ENCODE data around the gene MID1. TPM values are rescaled to one million over a fixed set of nuclear protein-coding genes. Genes with fewer than 3 reads are reported as not detected.
A peak's percentile ranks its signal among the peaks of the same experiment; 100 is the strongest.

MID1 gene
- total RNA-seq, 1 experiment from 2014 or later: 79.5 TPM

DNA sequence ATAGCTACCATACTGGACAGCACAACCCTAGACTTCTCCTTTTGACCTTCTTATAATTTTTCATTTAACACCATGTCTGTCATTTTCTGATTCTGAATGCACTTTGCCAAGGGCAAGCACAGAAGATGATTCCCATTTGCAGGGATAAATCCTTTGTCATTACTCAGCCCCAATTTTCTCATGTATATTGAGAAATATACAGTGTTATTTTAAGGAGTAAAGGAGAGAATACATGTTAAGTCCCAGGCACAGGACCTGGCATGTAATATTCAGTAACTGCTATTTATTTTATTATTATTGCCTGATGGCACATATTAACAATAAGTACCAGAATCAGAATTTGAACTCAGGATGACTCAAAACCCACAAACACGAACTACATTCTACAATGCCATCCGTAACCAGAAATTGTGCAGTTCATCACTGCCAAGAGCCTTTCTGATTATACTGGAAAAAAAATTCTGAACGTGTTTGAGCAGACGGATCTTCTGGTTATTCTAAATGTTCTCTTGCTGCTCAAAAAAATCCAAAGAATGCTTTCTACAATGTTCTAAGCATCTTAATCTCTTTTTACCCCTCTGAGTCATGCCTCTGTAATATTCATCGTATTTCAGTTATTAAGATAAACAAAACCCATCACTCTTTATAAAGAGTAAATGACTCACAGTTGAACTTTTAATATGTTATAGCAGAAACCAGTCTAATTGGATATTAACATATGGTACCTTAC, 170.0 kb downstream of the MID1 start:
- intact Hi-C loops (cut with micrococcal nuclease; ENCODE audit: unreplicated experiment): no loop called here
- Histone ChIP-seq H4K20me1 (ENCODE audit: insufficient read depth) (no peaks in the 10 kb centered on the region), H3K27ac (no peak overlapping the region), H3F3A (ENCODE audit: insufficient read depth, low read depth) (peaks cover 3% of the 10 kb centered on the region; the same call in 1 of the 2 replicates), H3K4me2 (no peak overlapping the region), H3K36me3 (ENCODE audit: low read depth) (no peaks in the 10 kb centered on the region), H3K4me1 (replicated peaks; ENCODE audit: insufficient read depth) (peaks cover 9% of the 10 kb centered on the region; the same call in 1 of the 2 replicates), H3K4me3 (no peak overlapping the region), H3K9me2 (ENCODE audit: insufficient read depth) (no peaks in the 10 kb centered on the region), H3K9me3 (ENCODE audit: insufficient read depth, low read depth) (no peaks in the 10 kb centered on the region; the same call in 1 of the 2 replicates), H3K27me3 (ENCODE audit: insufficient read depth, low read depth) (no peaks in the 10 kb centered on the region), H3K79me2 (ENCODE audit: low read depth) (no peaks in the 10 kb centered on the region), H2AFZ (no peak overlapping the region)
- ChIA-PET POLR2A (ENCODE audit: unreplicated experiment) (interaction anchor here (0.6 kb wide), 1 partner anchor 36 kb away, joined by 5 read pairs; no protein-coding TSS in a partner anchor), CTCF (no interaction called here)
- DNase-seq: peak in 1 of 2 experiments; percentile 65
- TF ChIP-seq CTCF (conservative IDR thresholded peaks at IDR 0.05) (no peak), EZH2 (IDR thresholded peaks at IDR 0.05; ENCODE audit: low read depth) (no peak)
- no TSS peak for BruUV-seq (replicated peaks)

GRCh38 chrX:10447564-10448214, 172.7 kb downstream of the MID1 start:
- Histone ChIP-seq H3K36me3 (ENCODE audit: low read depth) (no peaks in the 10 kb centered on the region), H3K4me1 (replicated peaks; ENCODE audit: insufficient read depth) (peaks cover 9% of the 10 kb centered on the region; the same call in 1 of the 2 replicates), H2AFZ (no peak overlapping the region), H4K20me1 (ENCODE audit: insufficient read depth) (no peaks in the 10 kb centered on the region), H3K27ac (no peak overlapping the region), H3K79me2 (ENCODE audit: low read depth) (no peaks in the 10 kb centered on the region), H3K9me3 (ENCODE audit: insufficient read depth, low read depth) (no peaks in the 10 kb centered on the region), H3K9me2 (ENCODE audit: insufficient read depth) (no peaks in the 10 kb centered on the region), H3K4me2 (no peak overlapping the region), H3K4me3 (no peak overlapping the region), H3K27me3 (ENCODE audit: insufficient read depth, low read depth) (no peaks in the 10 kb centered on the region), H3F3A (ENCODE audit: insufficient read depth, low read depth) (peaks cover 3% of the 10 kb centered on the region; the same call in 1 of the 2 replicates)
- DNase-seq: peak; percentile 44 to 78
- ChIA-PET POLR2A (ENCODE audit: unreplicated experiment) (interaction anchor here (0.6 kb wide), 1 partner anchor 53 kb away, joined by 6 read pairs; no protein-coding TSS in a partner anchor), CTCF (interaction anchor here (0.6 kb wide), 1 partner anchor 189 kb away, joined by 5 read pairs; no protein-coding TSS in a partner anchor)
- BruUV-seq (replicated peaks): no TSS peak
- intact Hi-C loops (cut with micrococcal nuclease; ENCODE audit: unreplicated experiment): loop anchor here (10.0 kb wide), 2 partner anchors 187 to 193 kb away; no protein-coding TSS in a partner anchor
- TF ChIP-seq EZH2 (IDR thresholded peaks at IDR 0.05; ENCODE audit: low read depth) (no peak), CTCF (conservative IDR thresholded peaks at IDR 0.05) (no peak)

DNA sequence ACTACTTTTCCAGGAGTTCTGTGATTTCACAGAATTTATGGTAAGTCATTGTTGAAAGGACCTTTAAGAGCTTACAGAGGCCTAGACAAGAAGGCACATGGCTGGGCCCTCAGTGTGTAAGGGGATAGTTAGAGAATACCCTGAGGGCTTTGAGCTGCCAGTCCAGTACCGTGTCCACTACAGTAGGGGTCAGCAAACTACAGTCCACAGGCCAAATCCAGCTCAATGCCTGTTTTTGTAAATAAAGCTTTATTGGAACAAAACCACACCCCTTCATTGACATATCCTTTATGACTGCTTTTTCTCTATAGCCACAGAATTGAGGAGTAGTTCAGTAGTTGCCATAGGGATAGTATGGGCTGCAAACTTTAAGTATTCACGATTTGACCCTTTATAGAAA, 176.2 kb downstream of the MID1 start:
- BruUV-seq (replicated peaks): no TSS peak
- intact Hi-C loops (cut with micrococcal nuclease; ENCODE audit: unreplicated experiment): loop anchor here (10.0 kb wide), 2 partner anchors 189 to 191 kb away; no protein-coding TSS in a partner anchor

More for the DNA sequence above, 176.2 kb downstream of the MID1 start:
- H3K4me1 ChIP-seq (replicated peaks; ENCODE audit: insufficient read depth): peaks cover 9% of the 10 kb centered on the region; the same call in 1 of the 2 replicates
- no peak for DNase-seq
- H3K27ac ChIP-seq: no peak overlapping the region
- H3K4me2 ChIP-seq: no peak overlapping the region
- H4K20me1 ChIP-seq (ENCODE audit: insufficient read depth): no peaks in the 10 kb centered on the region
- TF ChIP-seq EZH2 (IDR thresholded peaks at IDR 0.05; ENCODE audit: low read depth) (no peak), CTCF (conservative IDR thresholded peaks at IDR 0.05) (no peak)
- no peaks in the 10 kb centered on the region for H3K79me2 ChIP-seq (ENCODE audit: low read depth)
- H3K36me3 ChIP-seq (ENCODE audit: low read depth): no peaks in the 10 kb centered on the region
- H3F3A ChIP-seq (ENCODE audit: insufficient read depth, low read depth): no peaks in the 10 kb centered on the region
- H3K9me3 ChIP-seq (ENCODE audit: insufficient read depth, low read depth): no peaks in the 10 kb centered on the region
- H2AFZ ChIP-seq: no peak overlapping the region
- H3K9me2 ChIP-seq (ENCODE audit: insufficient read depth): no peaks in the 10 kb centered on the region
- no peak overlapping the region for H3K4me3 ChIP-seq
- H3K27me3 ChIP-seq (ENCODE audit: insufficient read depth, low read depth): no peaks in the 10 kb centered on the region
- ChIA-PET POLR2A (ENCODE audit: unreplicated experiment) (no interaction called here), CTCF (interaction anchor here (0.6 kb wide), 1 partner anchor 192 kb away, joined by 4 read pairs; no protein-coding TSS in a partner anchor)

Measured in PC-9 (cell line).